GM03348 (cell line): ENCODE measurements around the gene ASIC4.

Source experiments
- DNase-seq: peaks from one replicate; pipeline ENCODE4 v3.0.0; 2012; ENCODE audit warnings: low spot score

ASIC4 gene

GRCh38 chr2:219482674-219483405, 31.4 kb upstream of the ASIC4 start:
- no peak for DNase-seq

- no peak for DNase-seq
These were observed 30.6 kb upstream of the ASIC4 start for GRCh38 chr2:219483451-219484342.

- no peak for DNase-seq
These were observed 29.7 kb upstream of the ASIC4 start for GRCh38 chr2:219484343-219485200.

GRCh38 chr2:219485201-219485580, 29.1 kb upstream of the ASIC4 start:
- no peak for DNase-seq

GRCh38 chr2:219486380-219486959, 27.8 kb upstream of the ASIC4 start:
- no peak for DNase-seq

- DNase-seq = no peak
These were observed 26.0 kb upstream of the ASIC4 start for GRCh38 chr2:219488149-219488843.

GRCh38 chr2:219488844-219489194, 25.5 kb upstream of the ASIC4 start:
- DNase-seq = no peak

GRCh38 chr2:219489315-219489714, 25.0 kb upstream of the ASIC4 start:
- DNase-seq = no peak

- DNase-seq = no peak
These were observed 24.1 kb upstream of the ASIC4 start for GRCh38 chr2:219490186-219490585.

GRCh38 chr2:219490600-219491130, 23.6 kb upstream of the ASIC4 start:
- DNase-seq = no peak

GRCh38 chr2:219491278-219491963, 22.9 kb upstream of the ASIC4 start:
- DNase-seq = no peak

- no peak for DNase-seq
These were observed 21.7 kb upstream of the ASIC4 start for GRCh38 chr2:219492575-219492974.

- DNase-seq = no peak
These were observed 21.2 kb upstream of the ASIC4 start for GRCh38 chr2:219493086-219493485.

- no peak for DNase-seq
These were observed 19.2 kb upstream of the ASIC4 start for GRCh38 chr2:219494952-219495530.

GRCh38 chr2:219495531-219496122, 18.7 kb upstream of the ASIC4 start:
- DNase-seq = peak; percentile 89

GRCh38 chr2:219496247-219496824, 17.9 kb upstream of the ASIC4 start:
- no peak for DNase-seq

GRCh38 chr2:219496825-219497494, 17.3 kb upstream of the ASIC4 start:
- DNase-seq = no peak

- peak; percentile 96 for DNase-seq
These were observed 16.6 kb upstream of the ASIC4 start for GRCh38 chr2:219497495-219498279.
